Activated CD8-positive, alpha-beta memory T cell treated with anti-CD3 and anti-CD28 coated beads, Interleukin-2, amount 10 ng/mL, durations not matched to agents 7 days and 5 days (primary cell): ENCODE results near the gene FHL3. TPM values are rescaled to one million over a fixed set of nuclear protein-coding genes. Genes with fewer than 3 reads are reported as not detected.

ENCODE experiments used
- ATAC-seq: fragments of 150-1000 bp; cut with Tn5 transposase; one replicate; pipeline ENCODE4 v1.10.0; 2021; ENCODE audit warnings: moderate library complexity
- CTCF ChIA-PET: fragments of 350-600 bp; sonication (Branson Sonifier 250); formaldehyde crosslinking; loops from one replicate; lab custom pipeline; 2021; ENCODE audit warnings: antibody characterized with exemption; lab: Charles Lee
- DNase-seq: peaks from one replicate; pipeline ENCODE4 v3.0.0-alpha.2; 2020
- H3K27ac Mint-ChIP-seq: one replicate; pipeline ENCODE4 v1.8.0; 2021; ENCODE audit warnings: mild to moderate bottlenecking, mixed read lengths
- H3K27me3 Mint-ChIP-seq: one replicate; pipeline ENCODE4 v1.8.0; 2021; ENCODE audit warnings: mixed read lengths
- H3K36me3 Mint-ChIP-seq: one replicate; pipeline ENCODE4 v1.8.0; 2021; ENCODE audit warnings: mild to moderate bottlenecking, mixed read lengths
- H3K4me1 Mint-ChIP-seq: one replicate; pipeline ENCODE4 v1.8.0; 2021; ENCODE audit warnings: mixed read lengths
- H3K4me3 Mint-ChIP-seq: one replicate; pipeline ENCODE4 v1.8.0; 2021; ENCODE audit warnings: mild to moderate bottlenecking, moderate library complexity, mixed read lengths
- H3K9me3 Mint-ChIP-seq: one replicate; pipeline ENCODE4 v1.8.0; 2022; ENCODE audit warnings: low read depth, mixed read lengths
- total RNA-seq, 2 experiments: library from RNA; stranded (reverse); gene quantifications; one replicate each; pipeline ENCODE4 v1.2.3, GENCODE V29; 2021

FHL3 gene
- total RNA-seq, 2 experiments from 2014 or later, result 13.5 to 14.5 TPM

DNA sequence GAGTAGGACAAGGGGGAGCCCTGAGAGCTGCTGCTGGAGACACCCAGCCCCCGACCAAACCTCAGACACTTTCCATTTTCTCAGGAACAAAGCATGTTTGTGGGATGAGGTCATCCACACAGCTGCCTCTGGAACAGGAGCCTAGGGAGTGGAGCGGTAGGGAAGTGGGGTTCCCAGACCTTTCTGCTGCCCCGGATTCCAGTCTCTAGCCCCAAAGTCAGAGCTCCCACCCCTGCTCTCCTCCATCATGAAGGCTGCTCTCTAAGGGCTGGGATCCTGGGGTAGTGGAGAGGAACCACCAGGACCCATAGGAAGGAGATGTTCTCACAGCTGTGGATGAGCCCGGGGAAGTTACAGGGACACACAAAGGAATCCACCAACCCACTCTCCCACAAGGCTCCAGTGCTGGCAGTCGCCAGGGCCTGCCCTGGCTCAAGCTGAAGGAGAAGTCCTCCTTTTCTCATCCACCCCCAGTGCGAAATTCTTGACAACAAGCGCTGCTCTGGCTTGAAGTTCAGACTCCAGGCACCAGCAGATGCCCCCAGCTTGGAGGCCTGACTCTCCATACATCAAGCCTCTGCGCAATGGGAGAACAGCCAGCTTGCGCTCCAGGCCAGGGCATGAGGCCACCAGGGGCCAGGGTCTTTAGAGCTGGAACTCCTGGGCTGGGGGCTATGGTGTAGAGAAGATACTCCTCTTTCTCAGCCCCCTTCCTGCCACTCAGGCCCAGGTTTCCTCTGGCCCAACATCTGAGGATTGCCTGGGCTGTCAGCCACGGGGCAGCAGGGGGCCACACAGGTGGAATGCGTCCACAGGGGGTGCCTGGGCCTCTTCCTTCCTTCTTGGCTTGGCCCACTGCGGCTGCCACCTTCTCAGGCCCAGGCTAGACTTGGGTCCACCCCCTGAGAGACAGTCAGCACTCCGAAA lies 4.5 kb downstream of the FHL3 start:
- Mint-ChIP-seq H3K27me3 (no peaks in the 10 kb centered on the region), H3K4me3 (no peak overlapping the region), H3K36me3 (peaks cover 7% of the 10 kb centered on the region), H3K4me1 (peaks cover 47% of the 10 kb centered on the region), H3K27ac (peak overlapping the region; percentile 52), H3K9me3 (no peaks in the 10 kb centered on the region)
- ATAC-seq, result no peak
- no peak for DNase-seq
- CTCF ChIA-PET, result interaction anchor here (0.9 to 4.3 kb wide), 5 partner anchors 10 to 141 kb away, joined by 3 to 29 read pairs (median 3); partner anchors contain the start of gene SF3A3

DNA sequence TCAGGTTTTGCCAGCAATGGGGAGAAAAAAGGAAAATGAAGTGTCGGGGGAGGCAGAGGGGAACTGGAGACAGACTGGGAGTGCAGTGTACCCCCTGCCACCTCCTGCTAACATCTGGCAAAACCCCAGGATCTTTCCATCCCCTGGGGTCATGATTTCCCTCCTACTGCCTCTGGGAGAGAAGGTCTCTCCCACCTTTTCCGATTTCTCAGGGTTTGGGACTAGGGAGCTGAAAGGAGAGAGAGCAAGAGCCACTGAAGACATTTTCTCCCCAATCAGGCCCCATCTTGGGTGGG lies 5.1 kb downstream of the FHL3 start:
- Mint-ChIP-seq H3K9me3 (no peaks in the 10 kb centered on the region), H3K4me1 (peaks cover 49% of the 10 kb centered on the region), H3K36me3 (peaks cover 7% of the 10 kb centered on the region), H3K27ac (peak overlapping the region; percentile 52), H3K4me3 (no peak overlapping the region), H3K27me3 (no peaks in the 10 kb centered on the region)
- ATAC-seq (no peak), DNase-seq (no peak)
- CTCF ChIA-PET, result interaction anchor here (0.9 to 4.3 kb wide), 4 partner anchors 9 to 140 kb away, joined by 3 to 29 read pairs (median 3); partner anchors contain the start of gene SF3A3

DNA sequence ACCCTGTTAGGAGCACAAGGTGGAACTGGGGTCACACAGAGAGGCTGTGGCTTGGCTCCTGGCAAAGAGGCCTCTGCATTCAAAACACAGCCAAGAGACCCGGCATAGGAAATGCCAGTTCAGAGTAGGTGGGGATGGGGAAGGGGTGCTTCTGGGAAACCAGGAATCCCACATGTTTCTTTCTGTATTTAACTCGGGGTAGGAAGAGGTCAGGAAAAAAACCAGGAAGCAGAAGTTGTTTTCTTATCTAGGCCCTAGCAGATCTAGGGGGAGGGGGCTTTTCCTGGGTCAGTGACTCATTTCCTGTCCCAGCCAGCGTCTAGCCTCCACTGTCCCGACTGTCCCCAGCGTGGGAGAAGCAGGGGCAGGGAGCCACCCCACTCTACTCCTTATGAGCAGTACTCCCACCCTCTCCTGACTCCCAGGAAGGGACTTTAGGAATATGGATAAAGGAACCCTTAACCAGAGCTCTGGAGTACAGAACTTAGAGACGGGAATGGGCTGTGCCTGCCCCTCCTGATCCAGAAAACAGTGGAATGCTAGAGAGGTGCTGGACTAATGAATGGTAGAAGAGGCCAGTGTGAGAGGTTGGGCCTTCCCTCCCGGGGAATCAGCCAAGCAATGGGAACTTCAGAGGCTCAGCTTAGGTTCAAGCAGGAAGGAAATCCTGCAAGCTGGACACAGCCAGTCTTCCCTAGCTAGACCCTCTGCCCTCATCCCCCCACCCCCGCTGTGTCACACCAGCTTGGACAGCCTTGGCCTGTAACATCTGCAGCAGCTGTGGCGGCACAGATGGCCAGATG lies 5.7 kb downstream of the FHL3 start:
- Mint-ChIP-seq H3K9me3 (no peaks in the 10 kb centered on the region), H3K27me3 (no peaks in the 10 kb centered on the region), H3K27ac (peak overlapping the region; percentile 85), H3K4me1 (peaks cover 54% of the 10 kb centered on the region), H3K4me3 (no peak overlapping the region), H3K36me3 (peaks cover 10% of the 10 kb centered on the region)
- ATAC-seq (no peak), DNase-seq (no peak)
- CTCF ChIA-PET, result interaction anchor here (1.3 to 4.3 kb wide), 3 partner anchors 9 to 140 kb away, joined by 3 to 29 read pairs (median 3); partner anchors contain the start of gene SF3A3

DNA sequence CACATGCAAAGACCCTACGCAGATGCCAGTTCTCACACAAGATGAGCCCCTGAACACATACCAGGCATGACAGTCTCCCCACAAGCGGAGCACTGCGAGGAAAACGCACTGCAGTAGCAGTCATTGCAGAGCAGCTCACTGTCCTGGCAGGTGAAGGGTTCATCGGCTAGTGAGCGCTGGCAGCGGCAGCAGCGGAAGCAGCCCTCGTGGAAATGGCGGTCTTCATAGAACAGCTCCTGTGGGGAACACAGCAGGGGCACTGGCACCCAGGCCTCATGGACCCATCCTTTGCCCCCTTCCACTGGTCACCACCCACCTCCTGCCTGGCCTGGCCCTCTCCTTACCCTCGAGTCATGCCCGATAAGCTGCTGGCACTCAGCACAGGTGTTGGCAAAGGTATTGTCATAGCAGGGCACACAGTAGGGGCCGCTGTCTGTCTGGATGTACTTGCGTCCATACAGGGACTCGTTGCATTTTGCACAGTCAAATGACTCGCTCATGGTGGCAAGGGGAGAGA lies 6.3 kb downstream of the FHL3 start:
- no peaks in the 10 kb centered on the region for H3K27me3 Mint-ChIP-seq
- H3K4me3 Mint-ChIP-seq, result no peak overlapping the region
- CTCF ChIA-PET, result interaction anchor here (1.3 to 4.3 kb wide), 2 partner anchors 8 to 139 kb away, joined by 3 to 29 read pairs; partner anchors contain the start of gene SF3A3
- no peak for ATAC-seq
- H3K9me3 Mint-ChIP-seq, result no peaks in the 10 kb centered on the region
- H3K27ac Mint-ChIP-seq, result peak overlapping the region; percentile 85
- peaks cover 7% of the 10 kb centered on the region for H3K36me3 Mint-ChIP-seq
- no peak for DNase-seq
- peaks cover 51% of the 10 kb centered on the region for H3K4me1 Mint-ChIP-seq

DNA sequence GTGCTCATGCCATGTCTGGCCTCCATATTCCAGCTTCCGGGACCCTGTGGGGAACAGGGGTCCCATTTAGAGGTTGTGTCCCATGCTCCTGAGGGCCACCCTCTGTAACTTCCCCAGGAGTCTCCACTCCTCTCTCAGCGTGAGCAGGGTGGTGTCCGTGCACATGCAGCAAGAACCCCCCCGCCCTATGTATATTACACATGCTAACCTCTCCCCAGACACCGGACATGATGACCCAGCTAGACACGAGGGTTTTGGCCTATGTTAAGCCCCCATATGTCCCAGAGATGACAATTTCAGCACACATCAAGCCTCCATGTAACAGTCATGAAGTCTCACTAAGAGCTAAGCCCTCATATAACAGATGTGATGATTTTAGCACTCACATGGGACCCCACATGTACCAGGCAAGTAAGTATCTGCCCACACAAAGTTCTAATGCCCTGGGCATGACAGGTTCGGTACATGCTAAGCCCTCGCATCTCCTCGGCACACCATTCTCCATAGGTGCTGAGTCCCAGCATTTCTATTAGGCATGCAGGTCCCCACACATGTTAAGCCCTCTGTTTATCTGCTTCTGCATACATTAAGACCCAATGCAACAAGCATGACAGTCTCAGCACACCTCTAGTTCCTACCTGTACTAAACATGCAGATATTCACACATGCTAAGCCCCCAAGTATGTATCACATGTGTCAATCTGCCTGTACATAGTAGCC lies 7.1 kb downstream of the FHL3 start:
- no peaks in the 10 kb centered on the region for H3K9me3 Mint-ChIP-seq
- H3K36me3 Mint-ChIP-seq, result peaks cover 7% of the 10 kb centered on the region
- CTCF ChIA-PET, result no interaction called here
- no peaks in the 10 kb centered on the region for H3K27me3 Mint-ChIP-seq
- ATAC-seq, result no peak
- no peak for DNase-seq
- H3K4me3 Mint-ChIP-seq, result no peak overlapping the region
- H3K27ac Mint-ChIP-seq, result no peak overlapping the region
- peaks cover 43% of the 10 kb centered on the region for H3K4me1 Mint-ChIP-seq

DNA sequence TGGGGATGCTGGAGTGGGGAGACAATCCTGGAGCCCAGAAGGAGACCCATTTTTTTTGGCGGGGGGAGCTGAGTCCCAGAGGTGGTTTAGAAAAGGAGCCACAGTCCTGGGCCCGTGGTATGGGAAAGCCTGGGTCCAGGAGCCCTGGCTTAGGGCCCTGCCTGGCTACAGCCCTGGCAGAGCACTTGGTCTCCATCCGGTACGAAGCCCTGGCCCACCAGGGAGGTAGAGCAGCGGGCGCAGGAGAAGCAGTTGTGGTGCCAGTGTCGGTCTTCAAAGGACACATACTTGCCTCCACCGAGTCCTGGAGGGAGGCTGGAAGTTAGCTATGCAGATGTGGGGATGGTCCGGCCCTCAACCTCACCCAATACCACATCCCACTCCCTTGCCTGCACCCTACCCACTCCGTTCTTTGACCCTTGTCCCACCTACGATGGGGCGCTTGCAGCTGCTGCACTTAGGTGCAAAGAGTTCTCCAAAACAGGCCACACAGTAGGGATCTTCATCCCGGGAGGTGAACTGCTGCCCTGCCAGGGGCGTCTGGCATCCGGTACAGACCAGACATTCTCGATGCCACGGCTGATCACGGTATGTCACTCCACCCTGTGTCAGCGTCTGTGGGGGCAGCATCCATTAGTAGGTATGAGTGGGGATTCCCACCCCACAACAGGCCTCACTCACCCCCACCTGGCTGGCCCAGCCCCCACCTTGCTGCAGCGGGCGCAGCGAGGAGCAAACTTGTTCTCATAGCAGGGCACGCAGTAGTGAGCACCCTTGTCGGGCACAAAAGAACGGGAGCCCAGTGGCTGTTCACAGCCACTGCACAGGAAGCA lies 7.8 kb downstream of the FHL3 start:
- Mint-ChIP-seq H3K4me3 (no peak overlapping the region), H3K27ac (no peak overlapping the region), H3K36me3 (peaks cover 7% of the 10 kb centered on the region), H3K27me3 (no peaks in the 10 kb centered on the region), H3K9me3 (no peaks in the 10 kb centered on the region), H3K4me1 (peaks cover 40% of the 10 kb centered on the region)
- DNase-seq (no peak), ATAC-seq (no peak)
- CTCF ChIA-PET, result no interaction called here

DNA sequence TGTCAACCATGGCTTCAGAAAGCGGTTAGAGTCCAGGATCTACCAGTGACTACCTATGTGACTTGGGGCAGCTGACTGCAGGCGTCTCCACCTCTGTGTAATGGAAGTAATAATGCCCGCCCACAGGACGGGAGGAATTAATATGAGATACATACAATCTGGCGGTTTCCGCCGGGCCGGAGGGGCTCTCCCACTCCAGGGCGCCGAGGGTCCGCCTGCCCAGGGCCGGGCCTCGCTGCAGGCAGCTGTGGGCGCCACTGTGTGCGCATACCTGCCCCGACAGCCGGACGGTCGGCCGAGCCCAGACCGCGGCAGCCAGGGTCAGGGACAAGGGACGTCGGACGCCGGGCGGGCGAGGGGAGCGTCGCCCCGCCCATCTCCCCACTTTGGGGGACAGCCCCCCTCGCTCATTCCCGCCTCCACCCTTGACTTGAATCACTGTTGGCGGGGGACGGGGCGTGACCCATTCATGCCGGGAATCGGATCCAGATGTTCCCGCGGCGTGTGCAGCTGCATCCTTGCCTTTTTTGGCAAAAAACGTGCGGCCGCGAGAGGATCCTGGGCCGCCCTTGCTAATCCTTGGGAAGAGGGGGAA lies 9.5 kb downstream of the FHL3 start:
- Mint-ChIP-seq H3K36me3 (peaks cover 7% of the 10 kb centered on the region), H3K27me3 (no peaks in the 10 kb centered on the region), H3K27ac (peak overlapping the region; percentile 54), H3K4me3 (peak overlapping the region; percentile 55), H3K4me1 (peaks cover 34% of the 10 kb centered on the region), H3K9me3 (no peaks in the 10 kb centered on the region)
- peak; percentile 62 for ATAC-seq
- DNase-seq, result no peak
- CTCF ChIA-PET, result interaction anchor here (0.6 to 8.3 kb wide), 2 partner anchors 16 to 78 kb away, joined by 4 to 87 read pairs; partner anchors contain the start of gene UTP11

DNA sequence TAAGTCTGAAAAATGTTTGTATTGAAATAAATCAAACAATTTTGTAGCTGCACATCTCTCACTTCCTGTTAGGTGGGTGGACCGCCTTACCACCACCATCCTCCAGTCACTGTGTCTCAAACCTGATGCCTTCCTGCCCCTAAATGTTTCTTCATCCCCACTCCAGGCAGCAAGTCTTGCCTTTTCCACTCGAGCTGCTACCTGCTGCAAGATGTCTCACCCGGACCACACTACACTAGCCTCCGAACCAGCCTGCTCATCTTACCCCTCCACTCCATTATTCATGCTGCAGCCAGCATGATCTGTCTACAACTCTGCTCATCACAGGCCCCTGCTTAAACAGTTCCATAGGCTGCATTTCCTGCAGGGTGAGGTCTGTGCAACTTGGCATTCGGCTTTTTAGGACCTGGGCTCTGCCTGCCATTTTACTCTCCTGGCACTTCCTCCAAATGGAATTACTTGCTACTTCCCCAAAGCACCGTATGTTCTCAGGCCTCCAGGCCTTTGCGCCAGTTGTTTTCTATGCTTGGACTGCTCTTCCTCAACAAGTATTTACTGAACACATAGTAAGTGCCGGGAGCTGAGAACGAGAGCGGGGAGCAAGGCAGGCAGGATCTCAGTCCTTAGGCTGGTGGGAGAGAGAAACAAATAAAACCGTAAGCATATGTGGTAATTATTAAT lies 10.3 kb downstream of the FHL3 start:
- CTCF ChIA-PET, result interaction anchor here (1.1 to 8.3 kb wide), 5 partner anchors 8 to 106 kb away, joined by 3 to 87 read pairs (median 4); partner anchors contain the start of gene UTP11
- DNase-seq (no peak), ATAC-seq (no peak)
- Mint-ChIP-seq H3K27ac (peak overlapping the region; percentile 84), H3K4me3 (peak overlapping the region; percentile 55), H3K4me1 (peaks cover 32% of the 10 kb centered on the region), H3K36me3 (peaks cover 8% of the 10 kb centered on the region), H3K9me3 (no peaks in the 10 kb centered on the region), H3K27me3 (no peaks in the 10 kb centered on the region)

DNA sequence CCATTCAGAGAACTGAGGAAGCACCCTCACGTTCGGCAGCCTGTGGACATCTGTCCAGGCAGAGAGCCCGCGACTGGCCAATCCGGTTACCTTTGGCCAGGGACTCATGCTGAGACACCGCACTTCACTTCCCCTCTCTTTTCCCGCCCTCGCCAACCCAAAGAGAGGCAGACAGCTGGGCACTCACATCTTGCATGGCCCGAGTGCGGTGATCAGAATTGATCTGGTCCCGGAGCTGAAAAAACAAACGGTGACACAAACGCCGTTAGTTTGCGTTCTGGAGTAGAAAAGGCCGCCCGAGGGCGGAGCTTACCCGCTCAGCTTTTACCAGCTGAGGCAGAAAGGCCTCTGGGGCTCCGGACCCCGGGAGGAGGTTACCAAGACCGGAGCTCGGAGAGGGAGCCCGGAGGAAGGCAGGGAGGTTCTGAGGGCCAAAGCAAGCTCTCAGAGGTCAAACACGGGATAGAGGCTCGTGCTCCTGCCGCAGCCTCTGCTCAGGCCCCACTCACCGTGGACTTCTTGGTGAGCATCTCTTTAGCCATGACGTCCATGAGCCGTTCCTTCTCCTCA lies 15.9 kb downstream of the FHL3 start:
- H3K4me3 Mint-ChIP-seq, result peak overlapping the region; percentile 86
- H3K27me3 Mint-ChIP-seq, result no peaks in the 10 kb centered on the region
- CTCF ChIA-PET, result interaction anchor here (0.9 to 8.3 kb wide), 15 partner anchors 10 to 298 kb away, joined by 3 to 87 read pairs (median 4); partner anchors contain the start of genes CDCA8, MTF1, UTP11 and YRDC
- DNase-seq (peak; percentile 67), ATAC-seq (peak; percentile 55)
- H3K9me3 Mint-ChIP-seq, result no peaks in the 10 kb centered on the region
- peaks cover 23% of the 10 kb centered on the region for H3K36me3 Mint-ChIP-seq
- H3K27ac Mint-ChIP-seq, result peak overlapping the region; percentile 81
- peaks cover 22% of the 10 kb centered on the region for H3K4me1 Mint-ChIP-seq

DNA sequence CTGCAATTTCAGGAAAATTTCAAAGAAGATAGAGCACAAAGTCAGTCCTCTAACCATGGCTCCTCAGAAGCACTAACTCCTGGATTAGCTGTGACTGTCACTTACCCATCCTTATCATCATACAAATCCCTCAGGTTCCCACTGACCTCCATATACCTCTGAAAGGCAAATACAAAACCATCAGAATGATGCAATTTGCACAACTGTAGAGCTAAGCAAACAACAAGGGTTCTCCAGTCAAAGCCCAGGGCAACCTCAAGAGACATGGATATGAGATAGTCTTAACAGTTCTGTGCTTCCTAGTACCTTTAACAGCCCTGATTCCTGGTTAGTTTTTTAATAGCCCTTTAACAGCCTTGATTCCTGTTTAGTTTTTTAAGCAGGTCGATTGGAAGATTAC lies 17.6 kb downstream of the FHL3 start:
- no peak for DNase-seq
- Mint-ChIP-seq H3K27me3 (no peaks in the 10 kb centered on the region), H3K9me3 (no peaks in the 10 kb centered on the region), H3K4me3 (no peak overlapping the region), H3K36me3 (peaks cover 30% of the 10 kb centered on the region), H3K4me1 (peaks cover 19% of the 10 kb centered on the region), H3K27ac (no peak overlapping the region)
- ATAC-seq, result no peak
- CTCF ChIA-PET, result no interaction called here

DNA sequence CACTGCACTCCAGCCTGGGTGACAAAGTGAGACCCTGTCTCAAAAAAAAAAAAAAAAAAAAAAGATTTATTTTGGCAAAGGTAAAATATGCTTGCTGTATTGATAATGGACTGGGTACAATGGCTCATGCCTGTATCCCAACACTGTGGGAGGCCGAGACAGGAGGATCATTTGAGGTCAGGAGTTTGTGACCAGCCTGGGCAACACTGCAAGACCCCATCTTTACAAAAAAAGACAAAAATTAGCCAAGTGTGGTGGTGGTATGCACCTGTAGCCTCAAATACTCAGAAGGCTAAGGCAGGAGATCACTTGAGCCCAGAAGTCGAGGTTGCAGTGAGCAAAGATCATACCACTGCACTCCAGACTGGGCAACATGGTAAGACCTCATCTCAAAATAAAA lies 21.8 kb downstream of the FHL3 start:
- Mint-ChIP-seq H3K4me3 (no peak overlapping the region), H3K27me3 (no peaks in the 10 kb centered on the region), H3K27ac (no peak overlapping the region), H3K4me1 (peaks cover 11% of the 10 kb centered on the region), H3K36me3 (peaks cover 61% of the 10 kb centered on the region), H3K9me3 (no peaks in the 10 kb centered on the region)
- CTCF ChIA-PET, result no interaction called here
- DNase-seq, result no peak
- ATAC-seq, result no peak
